Activated CD8-positive, alpha-beta T cell treated with anti-CD3 and anti-CD28 coated beads for 36 hours (primary cell): Measurements from ENCODE around the gene CRIM1. TPM values are rescaled to one million over a fixed set of nuclear protein-coding genes. Genes with fewer than 3 reads are reported as not detected.

ENCODE experiments used
- ATAC-seq: fragments of 200-7000 bp; cut with Tn5 transposase; one replicate; pipeline ENCODE4 v1.10.0; 2021; ENCODE audit warnings: mild to moderate bottlenecking, moderate library complexity
- CTCF ChIA-PET: fragments of 350-600 bp; sonication (Branson Sonifier 250); formaldehyde crosslinking; loops from one replicate; lab custom pipeline; 2021; ENCODE audit warnings: antibody characterized with exemption; lab: Charles Lee
- POLR2A ChIA-PET: fragments of 350-600 bp; sonication (Branson Sonifier 250); formaldehyde crosslinking; loops from one replicate; lab custom pipeline; 2021; ENCODE audit warnings: antibody characterized with exemption; lab: Charles Lee
- DNase-seq: peaks from one replicate; pipeline ENCODE4 v3.0.0-alpha.2; 2020
- H3K27ac Mint-ChIP-seq: one replicate; pipeline ENCODE4 v1.8.0; 2021; ENCODE audit warnings: mild to moderate bottlenecking, mixed read lengths
- H3K27me3 Mint-ChIP-seq: one replicate; pipeline ENCODE4 v1.8.0; 2021; ENCODE audit warnings: mixed read lengths
- H3K36me3 Mint-ChIP-seq: one replicate; pipeline ENCODE4 v1.8.0; 2021; ENCODE audit warnings: low read depth, mixed read lengths
- H3K4me1 Mint-ChIP-seq: one replicate; pipeline ENCODE4 v1.8.0; 2021; ENCODE audit warnings: low read depth, mixed read lengths
- H3K4me3 Mint-ChIP-seq: one replicate; pipeline ENCODE4 v1.8.0; 2021; ENCODE audit warnings: mild to moderate bottlenecking, moderate library complexity, mixed read lengths
- H3K9me3 Mint-ChIP-seq: one replicate; pipeline ENCODE4 v1.8.0; 2021; ENCODE audit warnings: mixed read lengths
- intact Hi-C: fragments of 100-400 bp; cut with micrococcal nuclease; formaldehyde crosslinking; loops from one replicate; pipeline ENCODE4 v1.10.0; 2022
- total RNA-seq, 2 experiments: library from RNA; stranded (reverse); gene quantifications; one replicate each; pipeline ENCODE4 v1.2.3, GENCODE V29; 2021
- TF ChIP-seq, protein P1 (sequence below): fragments of 200-600 bp; IDR thresholded peaks from one replicate; pipeline ENCODE4 v1.8.0; 2022; ENCODE audit warnings: antibody characterized with exemption, mild to moderate bottlenecking

CRIM1 gene
- total RNA-seq, 2 experiments from 2014 or later: 14.4 to 15.9 TPM

DNA sequence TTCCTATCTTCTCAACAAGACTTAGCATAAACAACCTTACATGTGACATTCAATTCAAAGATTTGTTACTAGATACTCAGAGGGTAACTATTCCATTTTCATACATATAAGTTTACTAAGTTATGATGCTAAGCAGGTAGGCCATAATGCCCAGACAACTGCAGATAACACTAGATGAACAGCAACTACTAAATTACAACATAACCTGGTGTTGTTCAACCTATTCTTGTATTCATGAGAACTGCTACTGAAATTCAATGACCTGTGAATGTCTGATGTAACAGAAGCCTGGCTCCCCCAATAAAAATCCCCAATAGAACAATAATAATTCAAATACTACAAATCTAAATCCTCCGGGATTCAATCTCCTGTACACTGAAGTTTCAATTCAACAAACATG is 217.6 kb downstream of the CRIM1 start:
- H3K9me3 Mint-ChIP-seq: no peaks in the 10 kb centered on the region
- ATAC-seq (no peak), DNase-seq (no peak)
- peaks cover 3% of the 10 kb centered on the region for H3K4me1 Mint-ChIP-seq
- no peak overlapping the region for H3K27ac Mint-ChIP-seq
- intact Hi-C loops: no loop called here
- no peak overlapping the region for H3K4me3 Mint-ChIP-seq
- peaks cover 45% of the 10 kb centered on the region for H3K36me3 Mint-ChIP-seq
- ChIA-PET CTCF (no interaction called here), POLR2A (interaction anchor here (1.0 to 1.2 kb wide), 2 partner anchors 16 to 25 kb away, joined by 3 to 4 read pairs; partner anchors contain the start of gene FEZ2)
- no peaks in the 10 kb centered on the region for H3K27me3 Mint-ChIP-seq
- TF ChIP-seq, protein P1, sequence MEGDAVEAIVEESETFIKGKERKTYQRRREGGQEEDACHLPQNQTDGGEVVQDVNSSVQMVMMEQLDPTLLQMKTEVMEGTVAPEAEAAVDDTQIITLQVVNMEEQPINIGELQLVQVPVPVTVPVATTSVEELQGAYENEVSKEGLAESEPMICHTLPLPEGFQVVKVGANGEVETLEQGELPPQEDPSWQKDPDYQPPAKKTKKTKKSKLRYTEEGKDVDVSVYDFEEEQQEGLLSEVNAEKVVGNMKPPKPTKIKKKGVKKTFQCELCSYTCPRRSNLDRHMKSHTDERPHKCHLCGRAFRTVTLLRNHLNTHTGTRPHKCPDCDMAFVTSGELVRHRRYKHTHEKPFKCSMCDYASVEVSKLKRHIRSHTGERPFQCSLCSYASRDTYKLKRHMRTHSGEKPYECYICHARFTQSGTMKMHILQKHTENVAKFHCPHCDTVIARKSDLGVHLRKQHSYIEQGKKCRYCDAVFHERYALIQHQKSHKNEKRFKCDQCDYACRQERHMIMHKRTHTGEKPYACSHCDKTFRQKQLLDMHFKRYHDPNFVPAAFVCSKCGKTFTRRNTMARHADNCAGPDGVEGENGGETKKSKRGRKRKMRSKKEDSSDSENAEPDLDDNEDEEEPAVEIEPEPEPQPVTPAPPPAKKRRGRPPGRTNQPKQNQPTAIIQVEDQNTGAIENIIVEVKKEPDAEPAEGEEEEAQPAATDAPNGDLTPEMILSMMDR: no peak

DNA sequence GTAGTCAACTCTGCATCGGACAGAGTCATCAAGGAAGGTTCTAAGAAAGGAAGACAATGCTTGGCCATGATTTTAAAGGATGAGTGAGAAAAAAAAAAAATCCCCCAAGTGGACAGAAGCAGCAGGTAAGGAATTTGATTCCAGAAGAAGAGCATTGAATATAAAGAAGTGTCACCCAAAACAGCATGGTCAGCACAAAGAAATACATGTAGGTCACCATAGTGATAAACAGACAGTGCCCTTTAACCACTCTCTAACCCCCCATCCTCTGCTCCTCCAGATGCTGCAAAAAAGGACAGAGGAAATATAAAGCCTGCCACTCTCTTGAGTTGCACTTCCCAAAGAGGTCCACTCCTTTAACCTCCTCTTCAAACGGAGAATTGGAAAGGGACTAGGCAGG is 219.0 kb downstream of the CRIM1 start:
- no peak overlapping the region for H3K27ac Mint-ChIP-seq
- intact Hi-C loops: no loop called here
- DNase-seq: no peak
- H3K4me3 Mint-ChIP-seq: no peak overlapping the region
- H3K27me3 Mint-ChIP-seq: no peaks in the 10 kb centered on the region
- no peak for ATAC-seq
- ChIA-PET CTCF (no interaction called here), POLR2A (no interaction called here)
- H3K4me1 Mint-ChIP-seq: peaks cover 15% of the 10 kb centered on the region
- TF ChIP-seq, protein P1: no peak
- peaks cover 59% of the 10 kb centered on the region for H3K36me3 Mint-ChIP-seq
- no peaks in the 10 kb centered on the region for H3K9me3 Mint-ChIP-seq

DNA sequence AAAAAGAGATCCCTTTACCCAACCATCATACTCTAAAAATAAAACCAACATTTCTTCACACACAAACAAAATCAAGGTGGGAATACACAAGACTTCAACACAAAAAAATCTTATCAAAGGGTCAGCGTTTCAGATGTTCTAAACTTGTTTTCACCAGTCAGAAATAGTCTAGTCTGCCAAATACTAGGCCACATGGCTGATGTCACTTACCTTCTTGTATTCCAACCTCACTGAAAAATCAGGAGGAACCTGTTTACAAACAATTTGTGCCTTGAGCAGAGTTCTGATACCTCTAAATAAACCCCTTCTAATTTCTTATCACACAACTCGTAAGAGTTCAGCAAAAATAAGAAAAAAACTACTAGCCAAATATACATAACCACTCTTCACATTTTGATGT is 222.3 kb downstream of the CRIM1 start:
- peaks cover 75% of the 10 kb centered on the region for H3K36me3 Mint-ChIP-seq
- H3K27ac Mint-ChIP-seq: no peak overlapping the region
- CTCF ChIA-PET: no interaction called here

DNA sequence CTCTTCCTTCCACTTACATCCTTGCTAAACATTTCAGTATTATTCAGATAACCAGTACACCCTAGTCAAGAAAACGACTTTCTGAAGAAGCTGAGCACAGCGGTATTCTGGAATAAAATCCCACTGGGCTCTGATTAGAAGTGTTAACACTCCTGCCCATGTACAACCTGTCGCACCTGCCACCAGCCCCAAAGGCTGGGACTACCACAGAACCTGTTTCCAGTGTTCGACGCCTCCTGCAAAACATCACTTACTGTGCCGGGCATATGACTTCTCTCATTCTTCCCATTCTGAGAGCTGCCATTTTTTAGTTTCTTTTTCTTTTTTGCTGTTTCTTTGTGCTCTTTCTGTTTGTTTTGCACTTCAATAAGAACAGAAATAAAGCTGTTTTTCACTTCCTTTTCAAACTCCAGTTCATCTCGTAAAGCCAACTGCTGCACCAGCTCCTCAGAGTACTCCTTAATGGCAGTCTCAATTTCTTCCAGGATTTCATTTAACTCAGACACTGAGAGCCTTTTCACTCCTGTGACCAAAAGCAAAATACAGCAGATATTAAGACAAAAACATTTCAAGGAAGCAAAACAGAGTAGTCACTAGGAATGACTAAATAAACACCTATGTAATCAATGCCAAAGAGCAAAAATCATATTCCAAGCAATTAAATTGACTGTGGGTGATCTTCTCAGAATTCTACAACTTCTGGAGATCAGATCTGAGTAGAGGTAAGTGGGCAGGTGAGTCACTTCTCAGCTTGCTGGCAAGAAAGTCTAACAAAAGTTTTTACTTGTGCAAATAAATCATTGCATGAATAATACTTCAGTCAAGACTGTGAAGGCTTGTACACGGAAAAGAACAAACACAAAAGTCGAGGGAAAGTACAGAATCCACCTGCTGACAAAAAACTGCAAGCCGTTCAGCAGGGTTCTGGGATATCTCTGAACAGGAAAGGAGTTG is 223.0 kb downstream of the CRIM1 start:
- TF ChIP-seq, protein P1: no peak
- peak overlapping the region; percentile 30 for H3K27ac Mint-ChIP-seq
- H3K4me3 Mint-ChIP-seq: no peak overlapping the region
- ChIA-PET POLR2A (interaction anchor here (0.8 kb wide), 1 partner anchor 11 kb away, joined by 3 read pairs; no protein-coding TSS in a partner anchor), CTCF (interaction anchor here (0.9 kb wide), 1 partner anchor 86 kb away, joined by 3 read pairs; no protein-coding TSS in a partner anchor)
- intact Hi-C loops: no loop called here
- peaks cover 73% of the 10 kb centered on the region for H3K36me3 Mint-ChIP-seq
- DNase-seq: no peak
- H3K9me3 Mint-ChIP-seq: no peaks in the 10 kb centered on the region
- ATAC-seq: peak; percentile 60
- H3K27me3 Mint-ChIP-seq: no peaks in the 10 kb centered on the region
- peaks cover 13% of the 10 kb centered on the region for H3K4me1 Mint-ChIP-seq

More for the DNA sequence above, 222.3 kb downstream of the CRIM1 start:
- Mint-ChIP-seq H3K9me3 (no peaks in the 10 kb centered on the region), H3K27me3 (no peaks in the 10 kb centered on the region), H3K4me1 (peaks cover 13% of the 10 kb centered on the region), H3K4me3 (no peak overlapping the region)
- TF ChIP-seq, protein P1: no peak
- intact Hi-C loops: no loop called here
- DNase-seq (no peak), ATAC-seq (no peak)
- POLR2A ChIA-PET: interaction anchor here (0.8 kb wide), 1 partner anchor 12 kb away, joined by 3 read pairs; no protein-coding TSS in a partner anchor

DNA sequence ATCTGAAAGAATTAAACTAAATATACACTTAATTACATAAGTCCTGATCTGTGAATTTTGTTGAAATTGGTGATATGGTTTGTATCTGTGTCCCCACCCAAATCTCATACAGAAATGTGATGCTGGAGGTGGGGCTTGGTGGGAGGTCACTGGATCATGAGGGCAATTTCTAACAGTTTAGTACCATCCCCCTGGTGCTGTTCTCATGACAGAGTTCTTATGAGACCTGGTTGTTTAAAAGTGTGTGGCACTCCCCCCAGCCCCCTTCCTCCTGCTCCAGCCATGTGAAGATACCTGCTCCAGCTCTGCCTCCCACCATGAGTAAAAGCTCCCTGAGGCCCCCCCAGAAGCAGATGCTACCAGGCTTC is 223.7 kb downstream of the CRIM1 start:
- Mint-ChIP-seq H3K27ac (no peak overlapping the region), H3K36me3 (peaks cover 74% of the 10 kb centered on the region), H3K4me3 (no peak overlapping the region), H3K9me3 (no peaks in the 10 kb centered on the region), H3K4me1 (peaks cover 15% of the 10 kb centered on the region), H3K27me3 (no peaks in the 10 kb centered on the region)
- intact Hi-C loops: no loop called here
- no peak for DNase-seq
- TF ChIP-seq, protein P1: no peak
- CTCF ChIA-PET: no interaction called here
- no peak for ATAC-seq
- POLR2A ChIA-PET: no interaction called here
